HG02943 (cell line): Measurements from ENCODE around the gene ZBTB40.

ENCODE experiments used
- ATAC-seq: cut with Tn5 transposase; IDR thresholded peaks from one replicate; pipeline ENCODE4 v1.9.1; 2021; ENCODE audit warnings: mild to moderate bottlenecking, low read depth, moderate library complexity; ENCODE audit not compliant: unreplicated experiment

Gene ZBTB40

DNA sequence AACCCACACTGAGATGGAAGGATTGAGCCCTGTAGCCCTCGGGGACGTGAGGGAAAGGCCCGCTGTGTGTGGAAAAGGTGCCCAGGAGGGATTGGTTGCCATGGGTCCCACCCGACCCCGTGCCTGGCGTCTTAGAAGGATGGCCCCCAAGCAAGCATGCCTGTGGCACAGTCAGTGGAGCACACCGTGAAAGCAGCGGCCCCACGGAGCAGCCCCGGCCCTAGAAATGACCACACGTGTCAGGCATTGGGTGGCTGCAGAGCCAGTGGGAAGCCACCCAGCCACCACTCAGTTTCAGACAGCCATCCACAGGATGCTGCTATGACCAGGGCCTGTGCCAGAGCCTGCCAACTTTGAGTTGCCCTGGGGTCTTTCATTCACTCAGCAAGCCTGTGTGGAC is 98.4 kb downstream of the ZBTB40 start:
- ATAC-seq = no peak

DNA sequence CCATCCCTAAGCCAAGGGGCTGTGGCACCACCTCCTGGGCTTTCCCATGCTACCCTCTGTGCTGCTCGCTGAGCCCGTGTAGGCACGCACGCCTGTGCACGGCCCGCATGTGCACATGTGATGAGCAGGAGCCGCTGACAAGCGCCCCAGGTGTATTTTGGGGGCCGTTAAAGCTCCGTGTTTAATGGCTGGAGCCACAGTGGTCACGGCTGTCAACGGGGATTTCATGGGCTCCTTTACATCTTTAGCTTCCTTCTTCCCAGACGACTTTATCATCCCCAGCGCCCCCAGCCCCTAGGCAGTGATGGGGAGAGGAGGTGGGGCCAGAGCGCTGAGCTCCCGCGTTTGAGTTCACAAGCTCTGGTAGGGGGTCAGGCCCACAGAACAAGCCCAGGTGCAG is 99.9 kb downstream of the ZBTB40 start:
- no peak for ATAC-seq

DNA sequence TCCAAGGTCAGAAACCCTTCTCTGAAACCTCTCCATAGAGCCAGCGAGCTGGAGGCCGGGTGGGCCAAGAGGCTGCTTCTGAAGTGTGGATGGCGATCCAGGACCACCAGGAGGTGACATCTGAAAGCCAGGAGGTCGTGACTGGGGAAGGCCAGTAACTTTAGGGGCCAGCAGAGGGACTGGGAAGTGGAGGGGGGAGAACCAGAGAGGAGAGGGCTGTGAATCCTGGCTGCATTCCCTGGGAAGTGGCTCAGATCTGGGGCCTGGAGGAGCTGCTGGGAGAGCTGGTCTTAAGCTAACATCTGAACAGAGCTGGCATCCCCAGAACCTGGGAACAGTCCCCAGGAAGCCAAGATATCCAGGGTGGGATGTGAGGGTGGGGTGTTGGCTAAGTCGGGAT is 100.4 kb downstream of the ZBTB40 start:
- ATAC-seq = no peak

DNA sequence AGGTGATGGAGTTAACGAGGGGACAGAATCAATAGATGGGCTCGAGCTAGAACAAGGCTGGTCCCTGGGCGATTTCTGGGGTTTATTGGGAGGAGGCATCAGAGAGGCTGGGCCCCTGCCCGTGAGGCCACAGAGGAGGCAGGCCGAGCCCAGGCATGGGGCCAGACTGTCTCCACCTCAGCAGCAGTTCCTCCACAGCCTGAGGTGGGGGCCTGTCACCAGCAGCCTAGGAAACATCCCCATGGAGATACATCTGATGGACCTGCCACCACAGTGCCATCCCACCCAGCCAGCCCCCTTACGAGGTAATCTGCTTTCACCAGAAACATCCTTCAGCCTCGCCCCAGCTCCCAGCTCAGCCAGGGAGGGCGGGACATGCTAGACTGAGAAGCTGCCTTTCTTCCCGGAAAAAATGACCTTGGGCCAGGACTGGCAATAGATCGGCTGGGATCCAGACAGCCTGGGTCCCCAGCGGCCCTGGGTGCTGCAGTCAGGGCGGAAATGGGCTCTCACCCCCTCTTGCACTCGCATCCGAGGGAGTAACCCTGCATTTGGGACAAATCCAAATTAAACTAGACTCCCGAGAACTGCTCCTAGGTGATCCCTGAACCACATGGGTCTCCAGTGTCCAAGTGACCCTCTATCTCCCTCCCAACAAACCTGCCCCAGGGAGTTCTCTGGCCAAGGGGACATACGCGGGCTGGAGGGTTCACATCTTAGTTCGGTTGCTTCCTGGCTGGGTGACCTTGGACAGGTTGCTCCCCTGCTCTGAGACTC is 101.6 kb downstream of the ZBTB40 start:
- no peak for ATAC-seq

DNA sequence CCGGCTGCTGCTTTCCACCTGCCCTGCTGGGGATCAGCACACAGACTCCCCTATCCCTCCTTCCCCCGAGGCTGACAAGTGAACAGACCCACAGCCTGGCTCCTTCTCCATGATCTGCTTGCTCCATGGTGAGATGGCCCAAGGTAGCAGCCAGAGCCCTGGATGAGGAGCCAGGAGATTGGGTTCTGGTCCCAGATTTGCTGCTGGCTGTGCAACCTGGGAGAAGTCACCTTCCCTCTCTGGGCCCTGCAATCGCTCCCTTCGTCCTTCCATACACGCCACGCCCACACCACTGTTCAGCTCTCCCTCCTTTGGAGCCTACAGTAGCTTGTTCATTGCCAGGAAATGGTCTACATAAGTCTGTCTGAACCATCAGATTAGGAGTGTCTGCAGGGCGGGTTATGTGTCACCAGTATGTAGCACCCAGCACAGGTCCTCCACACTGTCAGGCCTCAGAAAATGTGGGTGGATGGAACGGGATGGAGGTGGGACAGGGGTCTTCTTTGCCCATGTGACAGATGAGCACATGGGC is 102.4 kb downstream of the ZBTB40 start:
- ATAC-seq = no peak

DNA sequence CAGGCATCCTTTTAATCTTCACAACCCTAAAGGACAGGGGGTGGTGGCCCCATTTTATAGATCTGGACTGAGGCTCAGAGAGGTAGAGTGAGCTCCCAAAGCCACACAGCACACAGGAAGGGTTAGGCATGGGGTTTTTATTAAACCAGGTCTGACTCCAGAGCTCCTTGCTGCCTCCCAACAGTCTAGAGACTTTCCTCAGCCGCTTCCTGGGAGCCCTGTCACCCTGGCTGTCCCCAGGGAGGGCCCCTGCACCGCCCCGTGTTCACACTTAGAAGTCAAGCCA is 103.7 kb downstream of the ZBTB40 start:
- no peak for ATAC-seq

DNA sequence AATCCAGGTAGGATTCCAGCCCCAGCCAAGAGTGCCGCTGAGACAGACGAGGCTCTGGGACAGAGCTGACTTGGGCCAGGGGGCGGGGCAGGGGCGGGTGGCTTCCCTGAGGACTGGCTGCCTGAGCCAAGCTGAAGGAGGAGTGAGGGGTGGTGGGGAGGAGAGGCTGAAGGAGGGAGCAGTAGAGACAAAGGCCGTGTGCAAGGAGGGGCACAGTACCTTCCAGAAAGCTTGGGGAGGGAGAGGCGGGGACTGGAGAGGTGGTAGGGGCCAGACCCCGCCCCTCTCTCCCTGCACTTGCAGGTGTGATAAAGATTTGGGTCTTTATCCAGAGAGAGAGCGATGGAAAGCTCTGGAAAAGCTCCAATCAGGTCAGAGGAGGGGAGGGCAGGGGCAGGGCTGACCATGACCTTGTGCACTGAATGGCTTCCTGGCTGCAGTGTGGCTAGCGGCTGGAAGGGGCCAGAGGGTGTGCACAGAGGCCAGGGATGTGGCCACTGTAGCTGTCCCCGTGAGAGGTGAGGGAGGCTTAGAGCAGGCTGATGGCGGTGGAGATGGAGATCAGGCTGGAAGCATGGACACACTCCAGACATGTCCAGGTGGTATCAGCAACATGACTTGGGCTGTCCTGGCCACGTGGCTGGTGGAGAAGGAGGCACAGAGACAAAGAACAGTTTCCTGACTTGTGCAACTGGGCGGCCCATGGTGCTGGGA is 104.9 kb downstream of the ZBTB40 start:
- ATAC-seq = no peak

DNA sequence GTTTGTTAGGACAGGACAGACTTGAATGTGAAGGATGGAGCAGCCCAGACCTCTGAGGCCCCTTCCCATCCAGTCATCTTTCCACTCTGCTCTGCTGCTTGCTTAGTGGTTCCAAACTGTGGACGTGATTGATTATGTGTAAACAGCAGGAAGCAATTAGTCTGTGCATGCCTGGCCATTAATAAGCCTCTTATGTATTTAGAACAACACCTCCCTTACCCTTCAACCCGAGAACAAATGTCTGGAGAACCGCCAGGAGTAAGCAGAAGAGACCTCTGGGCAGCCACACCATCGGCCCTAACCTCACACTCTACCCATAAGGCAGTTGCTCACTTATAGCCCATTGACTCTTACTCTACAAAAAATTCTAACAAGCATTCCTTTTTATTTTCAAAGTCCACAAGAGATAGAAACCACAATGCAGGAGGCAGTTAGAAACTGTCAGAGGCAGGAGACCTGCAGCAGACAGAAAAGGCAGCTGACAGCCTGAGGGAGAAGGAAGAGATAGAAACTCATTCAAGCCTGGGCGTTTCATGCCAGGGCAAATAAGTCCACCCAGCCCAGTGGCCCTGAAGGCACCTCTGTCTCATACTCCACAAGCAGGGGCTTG is 105.8 kb downstream of the ZBTB40 start:
- ATAC-seq = no peak

DNA sequence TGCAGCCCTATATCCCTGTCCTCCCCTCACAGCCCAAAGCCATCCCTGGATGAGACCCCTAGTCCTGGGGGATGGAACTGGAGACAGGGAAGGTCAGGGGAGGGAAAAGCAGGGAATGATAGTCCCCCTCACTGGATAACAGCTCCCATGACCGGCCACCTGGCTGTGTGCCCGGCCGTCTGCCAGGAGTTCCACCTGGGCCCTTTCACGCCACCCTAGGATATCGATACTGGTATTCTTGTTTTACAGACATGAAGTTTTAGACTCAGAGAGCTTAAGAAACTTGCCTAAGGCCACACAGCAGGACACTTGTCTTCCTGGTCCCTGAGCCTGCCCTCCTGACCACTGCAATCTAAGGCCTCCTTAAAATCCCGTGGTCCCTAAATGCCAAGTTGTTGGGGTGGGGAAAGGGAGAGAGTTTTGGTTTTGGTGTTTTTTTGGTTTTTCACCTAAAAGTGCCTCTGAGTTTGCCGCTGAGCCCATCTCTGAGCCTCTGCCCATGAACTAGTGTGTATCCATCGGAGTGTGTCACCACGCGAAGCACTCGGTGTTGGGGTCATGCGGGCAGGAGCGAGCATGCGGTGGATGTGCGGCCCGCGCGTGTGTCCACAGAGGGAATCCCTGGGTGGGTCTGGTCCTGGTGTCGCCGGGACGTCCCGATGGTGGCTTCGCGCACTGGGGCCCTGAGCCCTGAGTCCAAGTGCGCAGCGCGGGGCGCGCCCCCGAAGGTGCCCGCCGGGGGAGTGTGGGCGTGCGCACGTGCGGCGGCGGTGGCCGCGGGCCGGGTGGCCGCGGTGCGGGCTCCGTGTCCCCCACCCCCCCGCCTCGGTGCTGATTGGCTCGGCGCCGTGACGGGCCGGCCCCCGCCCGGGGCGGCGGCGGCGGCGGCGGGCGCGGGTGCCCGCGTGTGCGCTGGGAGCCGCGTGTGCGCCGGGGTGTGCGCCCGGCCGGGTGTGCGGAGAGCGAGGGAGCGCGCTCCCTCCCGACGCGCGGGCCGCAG is 111.2 kb downstream of the ZBTB40 start, which contains the start of gene EPHA8:
Gene EPHA8 (plus strand): TSS at position 906 of the 1,000 bp plus-strand sequence. CDS start 147 bp downstream, outside the sequence.
- no peak for ATAC-seq

DNA sequence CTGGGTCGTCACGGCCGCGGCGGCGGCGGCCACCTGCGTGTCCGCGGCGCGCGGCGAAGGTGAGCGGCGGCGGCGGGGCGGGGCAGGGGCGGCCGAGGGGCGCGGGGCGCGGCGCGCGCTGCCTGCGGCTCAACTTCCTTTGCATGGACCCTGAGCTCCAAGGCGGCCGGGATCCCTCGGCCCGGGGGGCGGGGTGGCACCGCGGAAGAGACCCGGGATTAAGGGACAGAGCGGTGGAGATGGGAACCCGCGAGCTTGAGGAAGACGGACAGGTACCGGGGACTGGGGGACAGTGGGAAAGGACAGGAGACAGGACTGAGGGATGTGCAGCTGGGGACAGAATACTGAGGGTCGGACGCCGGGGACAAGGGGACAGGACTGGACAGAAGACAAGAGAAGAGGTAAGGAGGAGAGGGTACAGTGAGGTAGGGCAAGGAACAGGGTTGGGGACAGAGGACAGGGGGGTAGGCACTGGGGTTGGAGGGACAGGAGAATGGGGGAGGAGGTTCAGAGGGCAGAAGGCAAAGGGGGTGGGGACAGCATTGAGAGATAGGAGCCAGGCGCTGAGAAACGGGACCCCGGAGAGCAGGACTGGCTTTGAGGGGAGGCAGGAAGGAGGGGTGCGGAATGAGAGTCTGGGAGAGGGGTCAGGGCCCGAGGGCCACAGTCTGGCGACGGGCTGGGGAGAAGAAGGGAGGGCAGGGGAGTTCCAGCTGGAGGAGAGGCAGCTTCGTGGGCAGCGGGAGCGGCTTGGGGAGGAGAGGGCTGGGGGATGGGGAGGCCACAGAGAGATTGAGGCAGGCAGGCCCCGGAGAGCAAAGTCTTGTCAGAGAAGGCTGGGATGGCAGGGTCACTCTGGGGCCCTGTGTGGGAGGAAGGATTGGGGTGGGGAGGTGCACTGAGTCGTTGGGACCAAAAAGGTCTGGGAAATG is 112.3 kb downstream of the ZBTB40 start:
- ATAC-seq = no peak

DNA sequence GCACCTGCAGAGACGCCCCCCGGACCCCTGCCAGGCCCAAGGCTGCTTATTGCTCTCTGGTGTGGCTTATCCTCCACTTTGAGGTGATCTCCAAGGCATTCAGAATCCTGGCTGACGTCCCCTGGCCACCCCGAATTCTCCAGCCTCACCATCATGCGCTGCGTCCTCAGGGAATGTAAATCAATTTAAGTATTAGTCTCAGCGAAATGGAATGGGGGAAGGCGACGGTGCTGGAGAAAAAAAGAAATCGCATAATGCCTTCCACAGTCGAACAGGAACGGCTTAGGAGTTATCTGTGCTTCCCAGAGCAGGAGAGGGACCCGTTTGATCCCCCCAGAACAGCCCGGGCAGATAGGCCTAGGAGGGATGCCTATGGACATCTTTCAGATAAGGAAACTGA is 114.5 kb downstream of the ZBTB40 start:
- ATAC-seq = no peak

DNA sequence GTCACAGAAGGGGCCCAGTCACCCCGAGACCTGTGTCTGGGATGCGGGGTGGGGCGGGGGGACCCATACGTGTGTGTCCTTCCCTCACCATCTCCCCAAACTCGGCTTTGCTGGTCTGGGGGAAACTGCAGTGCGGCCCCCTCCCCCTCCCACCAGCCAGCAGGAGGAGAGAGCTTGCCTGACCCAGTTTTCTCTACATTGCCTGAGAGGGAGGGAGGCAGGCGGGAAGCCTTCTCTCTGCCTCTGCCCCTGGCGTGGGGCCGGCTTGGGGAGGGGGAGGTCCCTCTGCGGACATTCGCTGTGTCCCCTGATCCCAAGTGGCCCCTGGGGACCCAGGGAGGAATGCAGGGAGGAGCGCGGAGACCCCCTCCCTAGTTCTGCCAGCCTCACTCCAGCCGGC is 115.5 kb downstream of the ZBTB40 start:
- no peak for ATAC-seq

DNA sequence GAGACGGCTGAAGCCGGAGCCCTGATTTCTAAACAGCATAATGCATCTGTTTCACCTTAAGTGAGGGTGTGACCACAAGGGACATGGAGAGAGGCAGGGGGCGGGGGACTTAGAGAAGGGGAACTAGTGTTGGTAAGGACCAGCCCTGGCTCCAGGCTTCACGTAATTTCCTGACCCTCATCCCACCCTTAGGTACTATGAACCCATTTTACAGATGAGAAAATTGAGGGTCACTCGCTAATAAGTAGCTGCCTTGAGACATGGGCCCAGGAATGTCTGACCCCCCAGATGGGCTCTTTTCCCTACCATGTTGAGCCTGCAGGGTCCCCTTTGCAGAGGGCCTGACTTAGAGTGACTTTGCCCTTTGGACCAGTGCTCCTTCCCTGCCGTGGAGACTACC is 116.3 kb downstream of the ZBTB40 start:
- no peak for ATAC-seq

DNA sequence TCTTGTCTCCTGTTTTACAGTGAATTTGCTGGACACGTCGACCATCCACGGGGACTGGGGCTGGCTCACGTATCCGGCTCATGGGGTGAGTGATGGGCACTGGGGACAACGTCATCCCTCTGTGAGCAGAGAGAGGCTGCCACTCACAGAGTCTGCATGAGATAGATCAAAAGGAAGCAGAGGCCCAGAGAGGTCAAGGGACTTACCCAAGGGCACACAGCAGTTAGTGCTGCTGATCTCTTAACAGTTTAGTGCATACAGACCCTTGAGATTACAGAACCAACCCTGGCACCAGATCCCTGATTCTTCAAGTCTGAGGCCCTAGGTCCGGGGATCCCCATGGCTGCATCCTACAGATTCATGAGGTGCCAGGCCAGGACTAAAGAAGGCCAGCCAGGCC is 117.6 kb downstream of the ZBTB40 start:
- ATAC-seq = no peak

DNA sequence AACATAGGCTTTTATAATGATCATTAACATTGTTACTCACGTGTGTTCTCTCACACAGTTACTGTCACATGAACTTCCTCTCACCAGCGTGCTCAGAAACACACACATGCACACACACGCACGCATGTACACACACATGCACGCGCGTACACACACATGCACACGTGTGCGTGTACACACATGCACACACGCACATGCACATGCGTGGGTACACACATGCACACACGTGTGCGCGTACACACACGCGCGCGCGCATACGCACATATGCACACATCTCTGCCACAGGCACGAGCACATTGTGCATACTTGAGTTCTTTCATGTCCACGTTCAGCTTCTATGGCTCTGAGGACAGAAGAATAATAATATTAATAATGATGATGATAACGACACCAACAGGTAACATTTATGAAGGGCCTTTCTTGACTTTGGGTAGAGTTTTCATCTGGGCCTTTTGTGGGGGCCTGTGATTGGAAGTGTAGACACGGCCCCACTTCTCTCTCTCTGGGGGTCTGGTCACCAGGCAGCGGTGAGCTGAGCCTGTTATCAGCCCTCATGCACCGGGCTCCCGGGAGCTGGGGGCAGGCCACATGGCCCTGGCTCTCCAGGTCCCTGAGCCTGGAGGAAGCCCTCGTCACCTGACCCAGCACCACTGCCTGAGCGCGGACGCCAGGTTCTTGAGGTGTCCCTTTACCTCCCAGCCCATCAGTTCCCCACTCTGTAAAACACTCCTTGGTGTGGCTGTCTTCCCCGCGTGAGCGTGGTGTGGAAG is 118.7 kb downstream of the ZBTB40 start:
- ATAC-seq = no peak

DNA sequence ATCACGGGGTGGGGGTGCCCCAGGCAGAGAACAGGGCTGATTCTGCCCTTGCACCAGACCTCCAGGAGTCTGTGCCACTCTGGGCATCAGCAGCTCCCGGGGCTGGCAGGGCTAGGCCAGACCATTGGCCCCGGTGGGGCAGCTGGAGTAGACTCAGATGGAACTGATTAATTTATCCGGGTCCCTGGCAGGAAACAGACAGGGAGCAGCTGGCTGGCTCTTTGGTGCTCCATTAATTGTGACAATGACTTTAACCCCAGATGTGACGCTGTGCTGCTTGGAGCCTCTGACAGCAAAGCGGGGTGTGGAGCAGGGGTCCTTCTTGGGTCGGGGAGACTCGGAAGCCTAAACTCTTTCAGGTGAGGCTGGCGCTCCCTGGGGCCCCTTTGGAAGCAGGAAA is 121.2 kb downstream of the ZBTB40 start:
- no peak for ATAC-seq

DNA sequence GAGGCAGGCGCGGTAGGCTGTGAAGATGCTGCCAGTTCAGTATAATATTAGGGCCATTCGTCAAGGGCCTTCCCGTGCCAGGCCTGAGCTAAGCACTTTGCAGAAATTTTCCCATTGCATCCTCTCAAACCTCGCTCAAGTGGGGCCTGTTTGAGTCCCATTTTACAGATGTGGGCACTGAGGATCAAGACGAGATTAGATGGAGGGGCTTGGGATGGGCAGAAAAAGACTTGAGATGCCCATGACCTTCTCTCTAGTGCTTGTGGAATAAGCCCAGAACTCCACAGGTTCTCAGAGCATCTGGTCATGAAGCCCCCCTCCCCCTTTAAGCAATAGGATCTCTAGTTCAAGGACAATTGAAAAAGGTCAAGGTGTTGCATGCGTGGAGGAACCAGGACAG is 121.6 kb downstream of the ZBTB40 start:
- no peak for ATAC-seq

DNA sequence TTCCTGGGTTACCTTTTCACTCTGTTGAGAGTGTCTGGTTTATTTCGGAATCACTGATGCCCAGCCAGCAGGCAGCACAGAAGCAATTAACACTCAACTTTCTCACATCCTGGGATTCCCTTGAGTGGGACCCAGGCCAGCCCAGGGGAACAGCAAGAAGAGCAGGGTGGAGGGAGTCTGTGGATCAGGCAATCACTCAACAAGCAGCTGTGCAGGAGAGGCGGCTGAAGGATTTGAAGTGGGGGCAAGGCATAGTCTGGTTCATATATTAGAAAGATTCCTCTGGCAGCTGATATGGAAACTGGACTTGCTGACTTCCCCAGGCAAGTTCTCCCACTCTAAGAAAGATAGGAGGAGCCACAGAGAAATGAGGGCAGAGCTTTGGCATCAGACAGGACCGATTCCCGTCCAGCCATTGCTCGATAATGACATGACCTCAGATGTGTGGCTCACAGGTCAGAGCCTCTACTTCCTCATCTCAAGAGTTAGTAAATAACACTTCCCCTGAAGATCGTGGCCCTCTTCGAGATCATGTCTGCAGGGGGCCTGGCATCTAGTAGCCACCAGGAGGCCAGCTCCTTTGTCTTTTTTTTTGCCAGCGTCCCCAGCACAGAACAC is 124.0 kb downstream of the ZBTB40 start:
- no peak for ATAC-seq
